IPS-15b (cell line): ENCODE data around the gene DNPEP.
"Not testable (repeated sequence)": the region's sequence is repeated elsewhere in the genome, so short reads cannot be mapped to it uniquely, and the experiment has no call there.

Experiments used
- H3K27me3 ChIP-seq: one replicate; pipeline ENCODE4 v1.6.1; 2013; ENCODE audit warnings: low read length; ENCODE audit not compliant: control insufficient read depth, insufficient read depth
- H3K36me3 ChIP-seq: one replicate; pipeline ENCODE4 v1.6.1; 2013; ENCODE audit warnings: low read length; ENCODE audit not compliant: control insufficient read depth, insufficient read depth
- H3K4me1 ChIP-seq: one replicate; pipeline ENCODE4 v1.6.1; 2013; ENCODE audit warnings: mild to moderate bottlenecking, low read length; ENCODE audit not compliant: control insufficient read depth, insufficient read depth
- H3K4me3 ChIP-seq: one replicate; pipeline ENCODE4 v1.5.1; 2013; ENCODE audit warnings: low read depth, low read length
- H3K9ac ChIP-seq: one replicate; pipeline ENCODE4 v1.6.1; 2013; ENCODE audit warnings: low read depth, mild to moderate bottlenecking, low read length
- H3K9me3 ChIP-seq: one replicate; pipeline ENCODE4 v1.6.1; 2013; ENCODE audit warnings: mild to moderate bottlenecking, low read length; ENCODE audit not compliant: control insufficient read depth, insufficient read depth

DNPEP gene

GRCh38 chr2:219395056-219395455 lies 7.3 kb upstream of the DNPEP start:
- H3K9me3 ChIP-seq, H3K9ac ChIP-seq, H3K4me1 ChIP-seq, H3K4me3 ChIP-seq, H3K36me3 ChIP-seq, H3K27me3 ChIP-seq: not testable (repeated sequence)

- no peaks in the 10 kb centered on the region for H3K9me3 ChIP-seq
- H3K4me3 ChIP-seq = no peak overlapping the region
- H3K36me3 ChIP-seq = no peaks in the 10 kb centered on the region
- H3K9ac ChIP-seq = no peak overlapping the region
- H3K27me3 ChIP-seq = no peaks in the 10 kb centered on the region
- H3K4me1 ChIP-seq = no peaks in the 10 kb centered on the region
Measured at GRCh38 chr2:219392754-219393153, 5.0 kb upstream of the DNPEP start.

GRCh38 chr2:219388907-219389156 lies 1.1 kb upstream of the DNPEP start:
- H3K9ac ChIP-seq = no peak overlapping the region
- H3K4me3 ChIP-seq = peak overlapping the region; percentile 66
- no peaks in the 10 kb centered on the region for H3K27me3 ChIP-seq
- no peaks in the 10 kb centered on the region for H3K4me1 ChIP-seq
- peaks cover 15% of the 10 kb centered on the region for H3K36me3 ChIP-seq
- H3K9me3 ChIP-seq = no peaks in the 10 kb centered on the region

DNA sequence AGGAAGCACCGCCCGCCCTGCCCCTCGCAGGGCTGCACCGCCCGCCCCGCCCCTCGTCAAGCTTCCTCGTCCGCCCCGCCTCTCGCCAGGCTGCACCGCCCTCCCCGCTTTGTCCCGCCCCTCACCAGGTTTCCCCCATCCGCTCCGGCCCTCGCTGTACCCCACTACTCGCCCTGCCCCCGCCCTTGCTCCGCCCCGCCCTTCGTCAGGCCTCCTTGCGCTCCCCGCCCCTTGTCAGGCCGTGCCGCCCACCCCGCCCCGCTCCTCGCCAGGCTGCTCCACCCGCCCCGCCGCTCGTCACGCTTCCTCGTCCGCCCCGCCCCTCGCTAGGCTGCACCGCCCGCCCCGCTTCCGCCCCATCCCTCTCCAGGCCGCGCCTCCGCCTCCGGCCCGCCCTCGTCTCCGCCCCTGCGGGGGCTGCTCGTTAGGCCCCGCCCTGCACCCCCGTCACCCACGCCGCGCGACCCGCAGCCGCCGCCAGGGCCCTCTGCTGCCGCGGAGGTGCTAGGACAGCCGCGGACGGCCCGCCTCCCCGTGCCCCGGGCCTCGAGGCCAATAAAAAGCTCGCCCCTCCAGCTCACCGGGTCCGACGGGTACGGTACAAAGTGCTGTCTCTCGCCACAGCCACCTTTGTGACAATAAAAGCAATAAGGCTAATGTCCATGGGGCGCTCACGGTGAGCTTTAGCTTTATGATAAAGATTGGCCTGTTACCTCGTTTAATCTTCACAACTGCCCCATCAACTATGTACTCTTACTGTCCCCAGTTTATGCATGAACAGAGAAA lies 602 bp upstream of the DNPEP start:
- H3K9ac ChIP-seq = no peak overlapping the region

DNA sequence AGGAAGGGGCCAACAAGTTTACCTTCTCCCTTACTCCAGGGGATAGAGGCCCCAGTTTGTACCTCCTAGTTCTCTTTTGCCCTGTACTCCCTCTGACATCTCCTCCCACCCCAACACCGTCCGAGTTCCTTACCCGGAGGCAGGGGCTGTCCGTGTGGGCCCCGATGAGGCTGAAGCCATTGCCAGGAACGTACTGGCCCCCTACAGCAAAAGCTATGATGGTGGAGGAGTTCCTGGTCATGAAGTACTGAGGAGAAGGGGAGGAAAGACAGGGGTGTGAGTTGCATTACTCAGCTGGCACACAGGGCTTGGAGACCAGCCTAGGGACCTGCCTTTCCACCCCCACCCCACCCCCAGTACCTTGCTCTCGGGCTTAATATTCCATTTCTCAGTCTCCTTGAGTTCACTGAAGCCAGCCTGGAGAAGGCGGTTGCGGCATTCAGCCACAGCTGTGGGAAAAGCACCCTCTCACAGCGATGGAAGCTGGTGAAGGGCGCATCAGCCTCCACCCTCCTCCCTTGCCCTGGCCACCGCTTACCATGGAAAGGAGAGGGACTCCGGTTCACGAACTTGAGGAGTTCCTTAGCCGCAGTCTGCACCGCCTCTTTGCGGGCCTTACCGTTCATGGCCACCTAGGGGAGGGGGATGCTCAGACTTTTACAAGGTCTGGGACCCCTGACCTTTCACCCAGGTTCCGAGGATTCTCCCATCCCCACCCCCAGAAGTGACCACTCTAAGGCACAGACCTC lies 1.0 kb downstream of the DNPEP start:
- H3K9ac ChIP-seq = peak overlapping the region; percentile 41
- no peaks in the 10 kb centered on the region for H3K9me3 ChIP-seq
- H3K4me3 ChIP-seq = peak overlapping the region; percentile 75
- H3K27me3 ChIP-seq = no peaks in the 10 kb centered on the region
- H3K4me1 ChIP-seq = no peaks in the 10 kb centered on the region
- H3K36me3 ChIP-seq = peaks cover 25% of the 10 kb centered on the region

More for the DNA sequence above, 602 bp upstream of the DNPEP start:
- Histone ChIP-seq H3K9me3 (no peaks in the 10 kb centered on the region), H3K4me3 (peak overlapping the region; percentile 66), H3K36me3 (peaks cover 15% of the 10 kb centered on the region), H3K27me3 (no peaks in the 10 kb centered on the region), H3K4me1 (no peaks in the 10 kb centered on the region)

- Histone ChIP-seq H3K4me3 (no peak overlapping the region), H3K9ac (no peak overlapping the region), H3K27me3 (no peaks in the 10 kb centered on the region), H3K36me3 (peaks cover 32% of the 10 kb centered on the region), H3K4me1 (no peaks in the 10 kb centered on the region), H3K9me3 (no peaks in the 10 kb centered on the region)
Measured at GRCh38 chr2:219385958-219386520, 1.7 kb downstream of the DNPEP start.

DNA sequence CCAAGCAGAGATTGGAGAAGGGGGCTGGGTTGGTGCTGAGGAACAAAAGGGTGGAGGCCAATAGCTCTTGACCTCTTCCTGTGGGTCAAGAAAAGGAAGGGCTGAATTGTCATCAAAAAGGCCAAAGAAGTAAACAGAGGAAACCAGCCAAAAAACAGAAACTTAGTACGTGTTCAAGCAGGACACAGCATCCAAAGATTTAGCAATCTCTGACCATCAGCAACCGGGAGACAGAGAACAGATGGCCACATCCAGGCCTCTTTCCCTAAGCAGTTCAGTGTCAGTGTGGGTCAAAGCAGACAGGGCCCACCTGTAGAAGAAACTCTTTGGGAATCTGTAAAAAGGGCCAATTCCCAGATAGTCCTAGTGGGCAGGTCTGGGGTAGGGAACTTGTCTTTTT lies 2.9 kb downstream of the DNPEP start:
- H3K4me3 ChIP-seq = no peak overlapping the region
- no peaks in the 10 kb centered on the region for H3K9me3 ChIP-seq
- H3K36me3 ChIP-seq = peaks cover 35% of the 10 kb centered on the region
- H3K4me1 ChIP-seq = no peaks in the 10 kb centered on the region
- no peak overlapping the region for H3K9ac ChIP-seq
- no peaks in the 10 kb centered on the region for H3K27me3 ChIP-seq

GRCh38 chr2:219384083-219384713 lies 3.5 kb downstream of the DNPEP start:
- Histone ChIP-seq H3K36me3 (peaks cover 35% of the 10 kb centered on the region), H3K4me3 (no peak overlapping the region), H3K4me1 (no peaks in the 10 kb centered on the region)

DNA sequence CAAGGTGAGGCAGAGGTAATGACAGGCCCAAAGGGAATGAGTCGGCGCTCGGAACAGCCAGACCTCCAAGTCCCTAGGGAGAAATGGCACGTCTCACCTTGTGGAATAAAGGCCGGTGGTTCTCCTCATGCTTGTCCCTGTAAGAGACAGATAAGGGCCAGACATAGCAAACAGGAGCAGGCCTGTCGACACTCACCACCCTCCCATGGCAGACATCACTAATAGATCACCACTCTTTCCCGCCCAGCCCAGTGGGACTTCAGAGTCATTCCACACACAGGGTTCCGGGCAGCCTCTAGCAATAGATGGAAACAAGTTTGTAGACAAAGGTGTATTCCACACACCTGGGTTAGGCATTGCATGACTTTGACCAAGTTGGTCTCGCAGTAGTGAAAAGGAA lies 6.3 kb downstream of the DNPEP start:
- peaks cover 35% of the 10 kb centered on the region for H3K36me3 ChIP-seq
- H3K9me3 ChIP-seq = no peaks in the 10 kb centered on the region
- H3K4me3 ChIP-seq = no peak overlapping the region
- no peaks in the 10 kb centered on the region for H3K4me1 ChIP-seq
- H3K27me3 ChIP-seq = no peaks in the 10 kb centered on the region
- H3K9ac ChIP-seq = no peak overlapping the region

More at GRCh38 chr2:219384083-219384713, 3.5 kb downstream of the DNPEP start:
- H3K9ac ChIP-seq = no peak overlapping the region
- H3K27me3 ChIP-seq = no peaks in the 10 kb centered on the region
- no peaks in the 10 kb centered on the region for H3K9me3 ChIP-seq

- Histone ChIP-seq H3K36me3 (peaks cover 30% of the 10 kb centered on the region), H3K9ac (no peak overlapping the region), H3K27me3 (no peaks in the 10 kb centered on the region), H3K4me1 (no peaks in the 10 kb centered on the region), H3K4me3 (no peak overlapping the region), H3K9me3 (no peaks in the 10 kb centered on the region)
Measured at GRCh38 chr2:219380926-219381325, 6.8 kb downstream of the DNPEP start.

DNA sequence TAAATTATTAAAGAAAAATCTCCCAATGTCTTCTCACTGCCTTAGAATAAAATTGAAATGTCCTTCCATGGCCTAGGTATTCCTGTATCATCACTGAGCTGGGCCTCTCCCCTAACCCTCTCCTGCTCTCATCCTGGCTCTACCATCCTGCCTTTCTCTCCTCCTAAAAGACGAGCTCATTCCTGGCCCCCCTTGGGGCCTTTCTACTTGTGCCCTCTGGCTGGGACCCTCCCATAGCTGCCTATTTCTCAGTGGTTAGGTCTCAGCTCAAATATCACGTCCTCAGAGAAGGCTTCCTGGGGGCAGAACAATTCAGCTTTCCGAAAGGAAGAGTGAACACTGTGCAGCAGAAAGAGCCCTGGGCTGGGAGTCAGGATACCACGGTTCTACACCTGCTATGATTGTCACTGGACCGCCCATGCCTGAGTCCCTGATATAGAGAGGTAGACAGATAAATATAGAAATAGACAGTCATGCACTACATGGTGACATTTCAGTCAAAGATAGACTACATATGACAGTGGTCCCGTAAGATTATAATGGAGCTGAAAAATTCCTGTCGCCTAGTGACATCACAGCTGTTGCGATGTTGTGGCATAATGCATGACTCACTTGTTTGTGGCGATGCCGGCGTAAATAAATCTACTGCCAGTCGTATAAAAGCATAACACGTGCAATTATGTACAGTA lies 9.4 kb downstream of the DNPEP start:
- Histone ChIP-seq H3K36me3 (peaks cover 20% of the 10 kb centered on the region), H3K9ac (no peak overlapping the region), H3K27me3 (no peaks in the 10 kb centered on the region), H3K4me1 (no peaks in the 10 kb centered on the region), H3K9me3 (no peaks in the 10 kb centered on the region), H3K4me3 (no peak overlapping the region)
